H9 (cell line): ENCODE measurements around the gene AURKB. TPM values are rescaled to one million over a fixed set of nuclear protein-coding genes. Genes with fewer than 3 reads are reported as not detected.

Experiments used
- DNase-seq: peaks from one replicate; pipeline ENCODE4 v3.0.0-alpha.2; 2017
- H2AFZ ChIP-seq: one replicate; pipeline ENCODE4 v1.6.1; 2013; ENCODE audit warnings: mild to moderate bottlenecking, low read length, control low read depth, moderate library complexity
- H2AK5ac ChIP-seq: 2 replicates; pipeline ENCODE4 v1.6.1; 2013; ENCODE audit warnings: low read length, control low read depth, mixed read lengths; ENCODE audit not compliant: insufficient read length
- H2BK120ac ChIP-seq: one replicate; pipeline ENCODE4 v1.6.1; 2013; ENCODE audit warnings: low read depth, mild to moderate bottlenecking, low read length, control low read depth, inconsistent platforms; ENCODE audit not compliant: poor library complexity, severe bottlenecking
- H2BK12ac ChIP-seq: 2 replicates; pipeline ENCODE4 v1.6.1; 2013; ENCODE audit warnings: low read length, control low read depth, mixed read lengths, low read depth; ENCODE audit not compliant: insufficient read length
- H2BK15ac ChIP-seq: 2 replicates; pipeline ENCODE4 v1.6.1; 2013; ENCODE audit warnings: low read depth, low read length, control low read depth
- H2BK20ac ChIP-seq: one replicate; pipeline ENCODE4 v1.6.1; 2013; ENCODE audit warnings: low read depth, mild to moderate bottlenecking, low read length, control low read depth, inconsistent platforms; ENCODE audit not compliant: poor library complexity, severe bottlenecking
- H2BK5ac ChIP-seq: 2 replicates; pipeline ENCODE4 v1.6.1; 2013; ENCODE audit warnings: low read length, control low read depth, mixed read lengths; ENCODE audit not compliant: insufficient read length
- H3K14ac ChIP-seq: 2 replicates; pipeline ENCODE4 v1.6.1; 2013; ENCODE audit warnings: low read length, control low read depth; ENCODE audit not compliant: insufficient read depth
- H3K18ac ChIP-seq: 2 replicates; pipeline ENCODE4 v1.6.1; 2013; ENCODE audit warnings: low read depth, mild to moderate bottlenecking, mixed read lengths, low read length, control low read depth; ENCODE audit not compliant: insufficient read length
- H3K23ac ChIP-seq: 2 replicates; pipeline ENCODE4 v1.6.1; 2013; ENCODE audit warnings: low read length, control low read depth, mixed read lengths, low read depth; ENCODE audit not compliant: insufficient read length
- H3K23me2 ChIP-seq: 2 replicates; pipeline ENCODE4 v1.6.1; 2013; ENCODE audit warnings: low read depth, mild to moderate bottlenecking, mixed read lengths, low read length, control low read depth; ENCODE audit not compliant: insufficient read length, poor library complexity, severe bottlenecking
- H3K27ac ChIP-seq: 2 replicates; pipeline ENCODE4 v1.5.1; 2013; ENCODE audit warnings: low read length, control low read depth, mixed read lengths, low read depth; ENCODE audit not compliant: insufficient read length
- H3K27me3 ChIP-seq: 2 replicates; pipeline ENCODE4 v1.6.1; 2013; ENCODE audit warnings: low read length, control low read depth, inconsistent platforms; ENCODE audit not compliant: insufficient read depth
- H3K4ac ChIP-seq: 2 replicates; pipeline ENCODE4 v1.6.1; 2013; ENCODE audit warnings: low read depth, mild to moderate bottlenecking, control low read depth, inconsistent platforms, low read length, moderate library complexity
- H3K4me1 ChIP-seq: 2 replicates; pipeline ENCODE4 v1.6.1; 2013; ENCODE audit warnings: low read length, control low read depth, inconsistent platforms; ENCODE audit not compliant: insufficient read depth
- H3K4me2 ChIP-seq: 2 replicates; pipeline ENCODE4 v1.6.1; 2013; ENCODE audit warnings: low read length, control low read depth, mixed read lengths; ENCODE audit not compliant: insufficient read length, insufficient read depth
- H3K56ac ChIP-seq: 2 replicates; pipeline ENCODE4 v1.6.1; 2013; ENCODE audit warnings: low read depth, mild to moderate bottlenecking, mixed read lengths, low read length, control low read depth; ENCODE audit not compliant: insufficient read length
- H3K79me1 ChIP-seq: 2 replicates; pipeline ENCODE4 v1.6.1; 2013; ENCODE audit warnings: low read depth, mild to moderate bottlenecking, moderate library complexity, low read length, control low read depth, inconsistent platforms; ENCODE audit not compliant: insufficient read depth, poor library complexity, severe bottlenecking
- H3K79me2 ChIP-seq: 2 replicates; pipeline ENCODE4 v1.6.1; 2013; ENCODE audit warnings: low read length, control low read depth, inconsistent platforms; ENCODE audit not compliant: insufficient read depth
- H3K9ac ChIP-seq: 2 replicates; pipeline ENCODE4 v1.6.1; 2013; ENCODE audit warnings: low read length, control low read depth, mixed read lengths; ENCODE audit not compliant: insufficient read length; ENCODE audit errors: extremely low read depth
- H3K9me3 ChIP-seq: one replicate; pipeline ENCODE4 v1.6.1; 2013; ENCODE audit warnings: low read depth, low read length, inconsistent platforms; ENCODE audit not compliant: control insufficient read depth
- H3T11ph ChIP-seq: one replicate; pipeline ENCODE4 v1.6.1; 2013; ENCODE audit warnings: mild to moderate bottlenecking, low read length, control low read depth, inconsistent platforms
- H4K20me1 ChIP-seq: one replicate; pipeline ENCODE4 v1.6.1; 2013; ENCODE audit not compliant: control insufficient read depth, insufficient read length, insufficient read depth
- H4K5ac ChIP-seq: 2 replicates; pipeline ENCODE4 v1.6.1; 2013; ENCODE audit warnings: low read depth, mild to moderate bottlenecking, mixed read lengths, low read length, control low read depth; ENCODE audit not compliant: insufficient read length
- H4K8ac ChIP-seq: replicated peaks from 2 replicates; pipeline ENCODE4 v1.6.1; 2013; ENCODE audit warnings: low read length, control low read depth, mixed read lengths, low read depth; ENCODE audit not compliant: insufficient read length
- H4K91ac ChIP-seq: 2 replicates; pipeline ENCODE4 v1.6.1; 2013; ENCODE audit warnings: low read depth, mild to moderate bottlenecking, moderate library complexity, mixed read lengths, low read length, control low read depth; ENCODE audit not compliant: insufficient read length
- H3K27ac Mint-ChIP-seq, 3 experiments: 2 replicates in 2 of 3; 3 replicates in 1 of 3; pipeline ENCODE4 v1.8.0; 2020 to 2021; ENCODE audit warnings: mixed read lengths in 3 of 3, mild to moderate bottlenecking in 1 of 3, moderate library complexity in 1 of 3
- H3K27me3 Mint-ChIP-seq: 2 replicates; pipeline ENCODE4 v1.8.0; 2021; ENCODE audit warnings: low read depth, mild to moderate bottlenecking, moderate library complexity, mixed read lengths
- H3K36me3 Mint-ChIP-seq, 3 experiments: 2 replicates in 2 of 3; 3 replicates in 1 of 3; pipeline ENCODE4 v1.8.0; 2020 to 2021; ENCODE audit warnings: low read depth in 3 of 3, mixed read lengths in 3 of 3; ENCODE audit not compliant: insufficient read depth in 1 of 3
- H3K4me1 Mint-ChIP-seq, 2 experiments: 2 replicates each; pipeline ENCODE4 v1.8.0; 2020; ENCODE audit warnings: mixed read lengths in 2 of 2
- H3K4me3 Mint-ChIP-seq, 2 experiments: 2 replicates in 1 of 2; 3 replicates in 1 of 2; pipeline ENCODE4 v1.8.0; 2020 to 2021; ENCODE audit warnings: mild to moderate bottlenecking in 2 of 2, mixed read lengths in 2 of 2, moderate library complexity in 1 of 2
- H3K9me3 Mint-ChIP-seq, 2 experiments: 2 replicates in 1 of 2; 3 replicates in 1 of 2; pipeline ENCODE4 v1.8.0; 2020; ENCODE audit warnings: mild to moderate bottlenecking in 2 of 2, mixed read lengths in 2 of 2, moderate library complexity in 1 of 2
- CTCF ChIP-seq: fragments of 200-600 bp; sonication (generic); conservative IDR thresholded peaks from 3 replicates; pipeline ENCODE4 v1.8.0; 2021; ENCODE audit warnings: antibody characterized with exemption, mild to moderate bottlenecking
- WGBS: extraction: QIAGEN DNeasy Blood & Tissue Kit; methylation state at CpG from one replicate; pipeline ENCODE4 v1.1.7; 2013; ENCODE audit warnings: missing lambda C conversion rate, low lambda C conversion rate, mixed read lengths; ENCODE audit not compliant: insufficient read length; ENCODE audit errors: extremely low coverage; 5-methylcytosine and 5-hydroxymethylcytosine counted together
- total RNA-seq: library from RNA; stranded (reverse); gene quantifications from 2 replicates; pipeline ENCODE4 v1.2.1, GENCODE V29; 2021

Gene AURKB
- total RNA-seq, 1 experiment from 2014 or later, result 171 TPM

GRCh38 chr17:8224891-8225812 lies 14.8 kb upstream of the AURKB start:
- H4K5ac ChIP-seq, result no peak overlapping the region
- H3K79me1 ChIP-seq, result no peaks in the 10 kb centered on the region
- no peak overlapping the region for H3K18ac ChIP-seq
- no peaks in the 10 kb centered on the region for H4K20me1 ChIP-seq
- no peak overlapping the region for H3K23ac ChIP-seq
- no peak overlapping the region for H4K8ac ChIP-seq
- H4K91ac ChIP-seq, result no peak overlapping the region
- no peak overlapping the region for H2AK5ac ChIP-seq
- H2BK5ac ChIP-seq, result no peak overlapping the region
- Mint-ChIP-seq H3K36me3 (peaks cover 19 to 36% (median 25%) of the 10 kb centered on the region in 3 experiments; a peak in 6 of 7 replicates), H3K27ac (peak overlapping the region in 1 of 3 experiments; percentile 79; a peak in 2 of 7 replicates), H3K4me3 (peak overlapping the region; percentile 34 to 72; a peak in 3 of 5 replicates), H3K9me3 (peaks cover 14 to 17% of the 10 kb centered on the region in 2 experiments; a peak in 4 of 5 replicates), H3K27me3 (peaks cover 25% of the 10 kb centered on the region), H3K4me1 (peaks cover 14 to 24% of the 10 kb centered on the region in 2 experiments)
- no peak overlapping the region for H3T11ph ChIP-seq
- no peak for DNase-seq
- H3K27me3 ChIP-seq, result no peaks in the 10 kb centered on the region
- no CpG with 5 or more reads among the region's 26 CpGs for WGBS
- H3K14ac ChIP-seq, result no peak overlapping the region
- no peak overlapping the region for H2BK120ac ChIP-seq
- H3K4ac ChIP-seq, result no peak overlapping the region
- H3K4me1 ChIP-seq, result no peaks in the 10 kb centered on the region
- H2AFZ ChIP-seq, result no peak overlapping the region
- no peak overlapping the region for H3K9ac ChIP-seq
- no peak overlapping the region for H2BK20ac ChIP-seq
- H2BK12ac ChIP-seq, result no peak overlapping the region
- no peak overlapping the region for H3K56ac ChIP-seq
- H3K27ac ChIP-seq, result no peak overlapping the region
- H3K79me2 ChIP-seq, result no peaks in the 10 kb centered on the region
- H3K9me3 ChIP-seq, result no peaks in the 10 kb centered on the region
- no peak overlapping the region for H2BK15ac ChIP-seq
- peaks cover 10% of the 10 kb centered on the region for H3K23me2 ChIP-seq
- no peak overlapping the region for H3K4me2 ChIP-seq
- TF ChIP-seq CTCF, result no peak
